ENCODE measurements around the gene FLNC. TPM values are rescaled to one million over a fixed set of nuclear protein-coding genes. Genes with fewer than 3 reads are reported as not detected.

Gene FLNC
- polyA plus RNA-seq, 3 donors: 0.01 TPM; not detected in 2

- H3K27ac ChIP-seq (ENCODE audit: low read depth in 1 of 2, low read length in 2 of 2): no peak overlapping the region
- DNase-seq: no peak
- no peak overlapping the region for H3K9ac ChIP-seq (ENCODE audit: insufficient read depth, low read length, poor library complexity, severe bottlenecking)
- no peak overlapping the region for H2AFZ ChIP-seq (ENCODE audit: insufficient read depth, low read depth, low read length, poor library complexity, severe bottlenecking)
- Mint-ChIP-seq H3K4me3 (no peak overlapping the region), H3K9me3 (peaks cover 0 to 3% (median 0%) of the 10 kb centered on the region in 7 donors), H3K4me1 (peaks cover 3% of the 10 kb centered on the region), H3K36me3 (no peaks in the 10 kb centered on the region), H3K27ac (peak overlapping the region in 1 of 7 donors; percentile 58), H3K27me3 (ENCODE audit: low read depth in 3 of 3) (peaks cover 4 to 13% (median 8%) of the 10 kb centered on the region in 3 donors)
- no peak overlapping the region for H3K4me2 ChIP-seq (replicated peaks; ENCODE audit: extremely low read depth, low read length, poor library complexity, severe bottlenecking)
- H3K4me3 ChIP-seq (replicated peaks in 1 of 3; ENCODE audit: low read depth in 2 of 3, low read length in 3 of 3): no peak overlapping the region
- peaks cover 0 to 12% of the 10 kb centered on the region in 2 donors for H3K27me3 ChIP-seq (ENCODE audit: control insufficient read depth in 2 of 2, insufficient read depth in 2 of 2, low read length in 2 of 2)
- intact Hi-C loops (cut with micrococcal nuclease): loop anchor here (5.0 to 10.0 kb wide), 2 partner anchors 272 to 280 kb away; no protein-coding TSS in a partner anchor
- H3K4me1 ChIP-seq (ENCODE audit: control insufficient read depth in 1 of 2, insufficient read depth in 2 of 2, low read length in 2 of 2): no peaks in the 10 kb centered on the region
- TF ChIP-seq, protein P1, sequence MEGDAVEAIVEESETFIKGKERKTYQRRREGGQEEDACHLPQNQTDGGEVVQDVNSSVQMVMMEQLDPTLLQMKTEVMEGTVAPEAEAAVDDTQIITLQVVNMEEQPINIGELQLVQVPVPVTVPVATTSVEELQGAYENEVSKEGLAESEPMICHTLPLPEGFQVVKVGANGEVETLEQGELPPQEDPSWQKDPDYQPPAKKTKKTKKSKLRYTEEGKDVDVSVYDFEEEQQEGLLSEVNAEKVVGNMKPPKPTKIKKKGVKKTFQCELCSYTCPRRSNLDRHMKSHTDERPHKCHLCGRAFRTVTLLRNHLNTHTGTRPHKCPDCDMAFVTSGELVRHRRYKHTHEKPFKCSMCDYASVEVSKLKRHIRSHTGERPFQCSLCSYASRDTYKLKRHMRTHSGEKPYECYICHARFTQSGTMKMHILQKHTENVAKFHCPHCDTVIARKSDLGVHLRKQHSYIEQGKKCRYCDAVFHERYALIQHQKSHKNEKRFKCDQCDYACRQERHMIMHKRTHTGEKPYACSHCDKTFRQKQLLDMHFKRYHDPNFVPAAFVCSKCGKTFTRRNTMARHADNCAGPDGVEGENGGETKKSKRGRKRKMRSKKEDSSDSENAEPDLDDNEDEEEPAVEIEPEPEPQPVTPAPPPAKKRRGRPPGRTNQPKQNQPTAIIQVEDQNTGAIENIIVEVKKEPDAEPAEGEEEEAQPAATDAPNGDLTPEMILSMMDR (IDR thresholded peaks at IDR 0.05): no peak
- H4K20me1 ChIP-seq (ENCODE audit: insufficient read depth, low read length): no peaks in the 10 kb centered on the region
- no peaks in the 10 kb centered on the region for H3K79me2 ChIP-seq (ENCODE audit: insufficient read depth, low read length)
- H3K9me3 ChIP-seq (replicated peaks in 1 of 2; ENCODE audit: control insufficient read depth in 1 of 2, insufficient read depth in 1 of 2, low read length in 2 of 2): no peaks in the 10 kb centered on the region
- WGBS (ENCODE audit: insufficient coverage): 94% methylated on average over 23 of the region's 26 CpGs
- no peaks in the 10 kb centered on the region for H3K36me3 ChIP-seq (replicated peaks in 1 of 2; ENCODE audit: control insufficient read depth in 1 of 2, insufficient read depth in 2 of 2, low read length in 2 of 2)
Observed at GRCh38 chr7:128884561-128885369, 54.6 kb downstream of the FLNC start.

GRCh38 chr7:128885370-128886187, 55.4 kb downstream of the FLNC start:
- Mint-ChIP-seq H3K4me1 (peaks cover 3% of the 10 kb centered on the region), H3K9me3 (peaks cover 0 to 8% (median 2%) of the 10 kb centered on the region in 7 donors), H3K36me3 (no peaks in the 10 kb centered on the region), H3K27ac (peak overlapping the region in 1 of 7 donors; percentile 58), H3K4me3 (no peak overlapping the region), H3K27me3 (ENCODE audit: low read depth in 3 of 3) (peaks cover 9 to 18% (median 16%) of the 10 kb centered on the region in 3 donors)
- WGBS (ENCODE audit: insufficient coverage): 97% methylated on average over 6 of the region's 10 CpGs
- H3K4me2 ChIP-seq (replicated peaks; ENCODE audit: extremely low read depth, low read length, poor library complexity, severe bottlenecking): no peak overlapping the region
- H3K27ac ChIP-seq (ENCODE audit: low read depth in 1 of 2, low read length in 2 of 2): no peak overlapping the region
- no peaks in the 10 kb centered on the region for H4K20me1 ChIP-seq (ENCODE audit: insufficient read depth, low read length)
- H3K27me3 ChIP-seq (ENCODE audit: control insufficient read depth in 2 of 2, insufficient read depth in 2 of 2, low read length in 2 of 2): peaks cover 3 to 18% of the 10 kb centered on the region in 2 donors
- no peaks in the 10 kb centered on the region for H3K79me2 ChIP-seq (ENCODE audit: insufficient read depth, low read length)
- no peak overlapping the region for H3K9ac ChIP-seq (ENCODE audit: insufficient read depth, low read length, poor library complexity, severe bottlenecking)
- no peaks in the 10 kb centered on the region for H3K9me3 ChIP-seq (replicated peaks in 1 of 2; ENCODE audit: control insufficient read depth in 1 of 2, insufficient read depth in 1 of 2, low read length in 2 of 2)
- no peaks in the 10 kb centered on the region for H3K36me3 ChIP-seq (replicated peaks in 1 of 2; ENCODE audit: control insufficient read depth in 1 of 2, insufficient read depth in 2 of 2, low read length in 2 of 2)
- H3K4me1 ChIP-seq (ENCODE audit: control insufficient read depth in 1 of 2, insufficient read depth in 2 of 2, low read length in 2 of 2): peaks cover 0 to under 1% of the 10 kb centered on the region in 2 donors
- no peak overlapping the region for H3K4me3 ChIP-seq (replicated peaks in 1 of 3; ENCODE audit: low read depth in 2 of 3, low read length in 3 of 3)
- intact Hi-C loops (cut with micrococcal nuclease): loop anchor here in 1 of 2 donors (10.0 kb wide), 1 partner anchor 281 kb away; no protein-coding TSS in a partner anchor
- H2AFZ ChIP-seq (ENCODE audit: insufficient read depth, low read depth, low read length, poor library complexity, severe bottlenecking): no peak overlapping the region
- TF ChIP-seq, protein P1 (IDR thresholded peaks at IDR 0.05): no peak
- DNase-seq: no peak
